A549 treated with Hydrocortisone at 1 μM for 4 hours (cell line): ENCODE data around the gene ATXN1L. TPM values are rescaled to one million over a fixed set of nuclear protein-coding genes. Genes with fewer than 3 reads are reported as not detected.

Experiments used
- total RNA-seq: library from RNA; stranded (reverse); fragments of 200-300 nt; extraction: Qiagen RNA extraction; gene quantifications from 5 replicates; pipeline ENCODE4 v1.2.3, GENCODE V29; 2022

Gene ATXN1L
- total RNA-seq = 13.7 to 21.8 TPM (median 17.5 TPM) in 5 replicates

GRCh38 chr16:71845639-71846430, at the start of gene ATXN1L:
Gene ATXN1L (plus strand): TSS chr16:71845976. CDS start chr16:71849741, 3,765 bp downstream.

GRCh38 chr16:71808593-71809459, 37.0 kb upstream of the ATXN1L start, which contains the start of gene AP1G1:
Gene AP1G1 (minus strand): TSS chr16:71808834. CDS start chr16:71789479, 19,355 bp downstream.

GRCh38 chr16:71883849-71884638, 38.3 kb downstream of the ATXN1L start, which contains the start of gene ZNF821:
Gene ZNF821 (minus strand): TSS chr16:71884182. CDS start chr16:71879946, 4,236 bp downstream.

GRCh38 chr16:71894921-71895678, 49.3 kb downstream of the ATXN1L start, which contains the start of gene IST1:
Gene IST1 (plus strand): TSS chr16:71895531. CDS start chr16:71915641, 20,110 bp downstream.

Other genes starting within 250 kb of the ATXN1L start
- gene MARVELD3, start 219.8 kb upstream of the ATXN1L start, total RNA-seq = 0.24 to 0.45 TPM (median 0.26 TPM) in 5 replicates
- gene PHLPP2, start 121.3 kb upstream of the ATXN1L start, total RNA-seq = 10.2 to 14.5 TPM (median 10.7 TPM) in 5 replicates
- 40.1 to 53.2 TPM (median 44.1 TPM) in 5 replicates for gene AP1G1, start 37.1 kb upstream of the ATXN1L start, total RNA-seq
- 3.4 to 4.1 TPM (median 4.1 TPM) in 5 replicates for gene ZNF821, start 38.2 kb downstream of the ATXN1L start, total RNA-seq
- 165 to 208 TPM (median 172 TPM) in 5 replicates for gene IST1, start 49.6 kb downstream of the ATXN1L start, total RNA-seq
- gene PKD1L3, start 154.4 kb downstream of the ATXN1L start, total RNA-seq = not detected in 5 replicates
- gene DHODH, start 162.8 kb downstream of the ATXN1L start, total RNA-seq = 12.8 to 16.1 TPM (median 13.0 TPM) in 5 replicates
- gene HP, start 208.5 kb downstream of the ATXN1L start, total RNA-seq = not detected in 5 replicates
- not detected in 5 replicates for gene HPR, start 217.2 kb downstream of the ATXN1L start, total RNA-seq
- 19.7 to 23.9 TPM (median 22.3 TPM) in 5 replicates for gene TXNL4B, start 247.6 kb downstream of the ATXN1L start, total RNA-seq
- gene DHX38, start 247.9 kb downstream of the ATXN1L start, total RNA-seq = 45.6 to 58.9 TPM (median 47.9 TPM) in 5 replicates